Suppressor macrophage (primary cell): ENCODE results near the gene KLHDC8A.
"Not testable (repeated sequence)": the region's sequence is repeated elsewhere in the genome, so short reads cannot be mapped to it uniquely, and the experiment has no call there.

ENCODE experiments used
- DNase-seq, 4 experiments: peaks; one replicate each; pipeline ENCODE4 v3.0.0-alpha.2; 2020 to 2022

The KLHDC8A gene

DNA sequence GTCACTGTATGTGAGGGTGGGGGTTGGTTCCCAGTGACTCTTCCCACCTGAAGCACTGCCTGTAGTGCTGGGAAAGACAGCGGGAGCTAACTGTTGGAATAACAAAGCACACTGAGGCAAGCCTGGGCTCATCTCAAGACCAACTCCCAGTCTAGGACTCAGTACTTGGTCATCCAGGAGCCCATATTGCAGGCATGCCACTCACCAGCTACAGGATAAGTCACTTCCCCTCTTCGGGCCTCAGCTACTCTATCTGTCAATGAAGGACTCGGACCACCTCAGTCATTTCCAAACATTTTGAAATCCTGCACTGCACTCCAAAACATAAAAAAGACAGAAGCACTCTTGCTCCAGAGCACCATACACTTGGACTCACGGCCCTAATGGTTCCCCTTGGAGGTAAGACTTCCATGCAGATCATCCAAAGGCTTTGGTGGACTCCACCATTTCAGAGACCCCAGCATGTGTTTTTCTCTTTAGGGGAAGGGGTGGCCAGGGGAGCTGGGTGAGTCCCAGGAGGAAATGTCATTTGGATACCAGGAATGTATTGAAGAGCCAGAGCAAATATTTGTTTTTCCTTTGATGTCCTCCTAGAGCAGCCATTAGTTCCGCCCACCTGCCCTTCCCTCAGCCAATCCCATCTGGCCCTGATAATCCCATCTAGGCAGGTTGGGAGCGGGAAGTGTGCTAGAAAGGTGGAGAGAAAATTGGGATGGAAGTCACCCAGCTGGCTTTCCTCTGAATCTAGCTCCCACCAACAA, 38.3 kb downstream of the KLHDC8A start:
- peak in 3 of 4 experiments; percentile 23 to 34 (median 30) for DNase-seq

DNA sequence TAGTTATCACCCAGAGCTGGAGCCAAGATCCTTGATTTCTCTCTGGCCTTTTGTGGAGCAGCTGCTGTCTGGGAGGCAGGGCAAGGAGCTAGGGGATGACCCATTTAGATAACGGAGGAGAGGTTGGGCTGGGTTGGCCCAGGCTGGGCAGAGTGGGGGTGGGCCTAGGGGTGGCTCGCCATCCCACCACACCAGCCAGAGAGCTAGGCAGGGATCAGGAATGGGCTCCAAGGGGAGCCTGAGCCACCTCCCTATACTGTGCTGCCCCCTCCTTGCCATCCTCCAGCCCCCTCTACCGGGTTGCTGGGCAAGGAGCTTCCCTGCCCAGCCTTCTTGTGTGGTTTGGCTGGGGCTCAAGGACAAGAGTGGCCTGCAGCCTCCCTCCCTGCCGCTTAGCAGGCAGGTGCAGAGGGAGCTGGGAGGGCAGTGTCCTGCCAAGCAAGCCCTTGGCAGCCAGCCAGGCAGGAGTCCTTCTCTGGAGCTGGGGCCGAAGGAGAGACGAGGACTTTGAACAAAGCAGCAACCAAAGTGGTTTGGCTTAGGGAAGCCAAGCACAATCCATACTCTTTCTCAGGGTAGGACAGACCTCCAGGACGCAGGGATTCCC, 39.3 kb downstream of the KLHDC8A start:
- DNase-seq: peak in 1 of 4 experiments; percentile 11

DNA sequence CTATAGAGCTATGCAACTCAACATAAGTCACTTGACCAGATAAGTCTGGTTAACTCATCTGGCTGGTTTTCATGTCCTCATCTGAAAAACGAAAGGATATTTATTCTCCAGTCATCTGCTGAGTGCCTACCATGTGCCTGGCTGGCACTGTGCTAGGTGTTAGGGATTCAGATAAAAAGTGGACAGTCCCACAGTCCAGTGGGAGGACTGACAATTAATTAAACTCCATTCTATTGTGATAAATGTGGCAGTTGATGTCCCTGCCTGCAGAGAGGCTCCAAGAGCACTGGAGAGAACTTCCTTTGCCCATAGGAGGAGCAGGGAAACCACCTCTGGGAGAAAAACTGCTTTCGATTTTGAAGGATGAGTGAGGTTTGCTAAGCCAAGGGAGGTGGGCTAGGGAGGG, 40.6 kb downstream of the KLHDC8A start:
- DNase-seq: peak in 3 of 4 experiments; percentile 14 to 27 (median 27)

- no peak for DNase-seq
Observed at GRCh38 chr1:205315008-205315618, 41.6 kb downstream of the KLHDC8A start.

- DNase-seq: peak; percentile 78 to 87 (median 84)
Observed at GRCh38 chr1:205313563-205314308, 43.0 kb downstream of the KLHDC8A start.

GRCh38 chr1:205312866-205313562, 43.7 kb downstream of the KLHDC8A start:
- no peak for DNase-seq

DNA sequence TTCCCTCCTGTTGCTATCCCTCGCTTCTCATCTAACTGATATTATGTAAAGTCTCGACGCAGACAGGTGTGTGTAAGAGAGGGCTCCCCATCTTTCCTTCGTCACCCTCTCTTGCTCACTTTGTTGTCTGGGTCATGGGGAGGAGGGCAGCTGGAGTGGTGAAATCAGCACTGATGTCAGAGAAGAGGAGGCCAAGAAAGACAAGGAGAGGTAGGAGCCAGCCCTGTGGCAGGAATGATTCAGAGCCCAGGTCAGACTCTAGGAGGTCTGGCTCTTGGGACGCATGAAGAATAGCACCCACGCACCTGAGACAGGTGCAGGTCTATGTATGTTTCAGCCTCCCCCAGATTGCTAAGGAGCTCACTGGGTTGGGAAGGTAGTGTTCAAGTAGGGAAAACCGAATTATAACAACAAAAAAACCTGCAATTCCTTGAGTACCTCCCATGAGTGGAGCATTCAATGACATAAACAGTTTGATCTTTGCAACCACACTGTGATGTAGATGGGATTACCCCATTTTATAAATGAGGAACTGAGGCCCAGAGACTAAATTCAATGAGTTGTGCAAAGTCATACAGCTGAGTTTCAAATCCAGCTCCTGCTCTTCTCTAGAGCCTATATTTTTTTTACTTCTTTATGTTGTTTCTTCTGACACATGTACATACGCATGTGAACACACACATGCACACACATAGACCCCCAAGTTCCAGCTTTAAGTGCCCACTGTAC, 45.6 kb downstream of the KLHDC8A start:
- peak; percentile 55 to 90 (median 76) for DNase-seq

DNA sequence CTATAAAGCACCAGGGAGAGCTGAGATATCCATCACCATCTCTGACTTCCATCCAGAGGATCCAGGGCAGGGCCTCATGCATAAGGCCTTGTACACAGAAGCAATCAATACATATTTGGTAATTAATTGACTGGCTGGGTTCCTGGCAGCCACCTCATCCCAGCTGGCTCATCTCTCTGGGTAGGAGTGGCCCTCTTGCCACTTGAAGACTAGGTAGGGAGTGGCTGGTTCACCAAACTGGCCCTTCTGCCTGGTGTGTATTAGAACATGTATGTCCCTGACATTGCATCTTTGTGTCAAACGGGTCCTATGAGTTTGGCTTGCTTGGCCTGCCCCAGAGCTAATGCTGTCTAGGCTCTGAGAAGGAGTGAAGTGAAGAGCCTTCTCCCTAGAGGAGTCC, 47.0 kb downstream of the KLHDC8A start:
- no peak for DNase-seq

- no peak for DNase-seq
Observed at GRCh38 chr1:205306929-205307566, 49.7 kb downstream of the KLHDC8A start.

GRCh38 chr1:205304695-205305070, 52.0 kb downstream of the KLHDC8A start:
- DNase-seq: no peak

DNA sequence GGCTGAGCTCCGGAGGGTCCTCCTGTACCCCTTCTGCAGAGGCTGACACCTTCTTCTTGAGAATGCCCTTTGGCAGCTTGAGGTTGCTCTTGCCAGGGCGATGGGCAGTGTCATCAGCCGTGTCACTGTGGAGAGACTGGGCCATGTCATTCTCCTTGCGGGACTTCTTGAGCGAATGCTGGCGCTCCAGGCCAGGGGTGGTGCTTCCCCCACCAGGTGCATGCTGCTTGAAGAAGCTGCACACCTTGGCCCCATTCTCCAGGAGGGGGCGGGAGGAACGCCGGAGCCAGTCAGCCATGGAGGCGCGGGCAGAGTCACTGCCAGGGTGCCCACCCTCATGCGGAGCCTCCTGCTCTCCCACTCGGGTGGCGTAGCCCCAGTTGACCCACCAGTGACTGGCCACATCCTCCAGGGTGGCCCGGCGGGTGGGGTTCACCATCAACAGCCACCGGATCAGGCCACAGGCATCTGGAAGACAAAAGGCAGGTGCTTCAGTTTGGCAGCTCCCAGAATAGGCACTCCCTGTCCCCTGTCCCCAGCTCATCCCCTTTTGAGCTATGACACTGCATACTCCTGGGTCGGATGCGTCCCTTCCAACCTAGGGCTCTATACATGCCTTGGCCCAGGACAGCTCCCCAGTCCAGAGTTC, 52.6 kb downstream of the KLHDC8A start:
- DNase-seq: no peak

GRCh38 chr1:205303247-205303888, 53.4 kb downstream of the KLHDC8A start:
- DNase-seq: no peak

DNA sequence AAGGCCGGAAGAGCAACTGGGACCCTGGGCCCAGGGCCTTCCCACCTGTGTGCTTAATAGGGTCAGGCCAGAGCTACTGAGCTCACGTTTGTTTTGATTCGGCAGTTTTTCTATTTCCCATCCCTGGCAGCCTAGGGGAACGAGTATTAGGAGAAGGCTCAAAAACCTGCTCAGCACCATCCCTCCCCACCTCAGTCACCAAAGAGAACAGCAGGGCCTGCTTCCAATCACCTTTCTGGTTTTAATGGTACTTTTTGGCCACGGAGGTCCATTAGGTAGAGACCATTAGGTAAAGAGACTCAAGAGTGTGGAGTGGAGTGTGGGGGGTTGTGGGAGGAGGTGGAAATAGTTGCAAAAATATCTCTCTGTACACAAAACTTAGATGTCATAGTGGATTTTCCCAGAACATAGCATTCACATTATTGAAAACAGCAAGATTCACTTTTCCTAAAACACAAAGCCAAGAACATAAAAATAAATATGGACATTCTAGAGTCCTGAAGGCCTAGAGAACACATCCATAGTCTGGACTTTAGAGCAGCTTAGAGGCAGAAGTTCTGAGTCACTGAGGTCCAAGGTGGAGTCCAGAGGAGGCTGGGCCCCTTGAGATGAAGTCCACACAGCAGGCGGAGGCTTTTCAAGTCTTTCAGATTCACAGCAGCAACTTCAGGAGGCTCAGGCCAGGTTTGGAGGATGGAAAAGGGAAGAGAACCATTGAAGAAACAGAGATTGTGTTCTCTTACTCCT, 54.7 kb downstream of the KLHDC8A start:
- no peak for DNase-seq

DNA sequence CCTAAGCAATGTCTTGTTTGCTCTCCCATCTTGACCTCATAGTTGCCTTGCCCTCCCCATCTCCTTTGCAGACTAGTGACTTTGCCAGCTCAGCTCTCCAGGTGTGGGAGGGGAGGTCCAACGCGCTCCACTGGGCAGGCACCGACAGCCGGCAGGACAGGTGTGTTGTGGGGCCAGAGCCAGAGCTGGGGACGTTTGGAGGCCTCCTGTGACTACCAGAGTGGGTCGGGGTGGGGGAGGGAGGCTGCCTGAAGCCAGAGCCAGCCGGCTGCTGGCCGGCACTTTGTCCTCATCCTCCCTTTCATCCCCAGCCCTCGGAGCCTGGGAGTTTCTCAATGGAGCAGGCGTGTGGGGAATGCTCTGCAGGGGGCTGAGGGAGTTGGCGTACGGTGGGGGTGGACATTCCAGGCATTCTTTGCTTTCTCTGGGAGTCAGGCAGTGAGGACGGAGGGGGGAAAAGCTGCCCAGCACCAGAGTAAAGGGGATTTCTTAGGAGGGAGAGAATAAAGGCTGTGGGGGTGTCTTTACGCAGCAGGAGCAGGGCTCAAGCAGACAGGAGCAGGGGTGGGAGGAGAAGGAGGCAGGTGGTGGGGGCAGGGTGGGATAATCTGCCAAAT, 55.4 kb downstream of the KLHDC8A start:
- DNase-seq: no peak

DNA sequence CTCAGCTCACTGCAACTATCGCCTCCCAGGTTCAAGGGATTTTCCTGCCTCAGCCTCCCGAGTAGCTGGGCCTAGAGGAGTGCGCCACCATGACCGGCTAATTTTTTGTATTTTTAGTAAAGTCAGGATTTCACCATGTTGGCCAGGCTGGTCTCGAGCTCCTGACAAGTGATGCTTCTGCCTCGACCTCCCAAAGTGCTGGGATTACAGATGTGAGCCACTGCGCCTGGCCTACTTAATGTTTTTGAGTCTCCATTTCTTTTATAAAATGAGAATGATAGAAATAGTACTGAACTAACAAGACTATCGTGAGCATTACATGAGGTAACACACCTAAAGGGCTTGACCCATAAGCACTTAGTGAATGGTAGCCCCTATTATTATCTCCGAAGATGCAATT, 56.6 kb downstream of the KLHDC8A start:
- no peak for DNase-seq

DNA sequence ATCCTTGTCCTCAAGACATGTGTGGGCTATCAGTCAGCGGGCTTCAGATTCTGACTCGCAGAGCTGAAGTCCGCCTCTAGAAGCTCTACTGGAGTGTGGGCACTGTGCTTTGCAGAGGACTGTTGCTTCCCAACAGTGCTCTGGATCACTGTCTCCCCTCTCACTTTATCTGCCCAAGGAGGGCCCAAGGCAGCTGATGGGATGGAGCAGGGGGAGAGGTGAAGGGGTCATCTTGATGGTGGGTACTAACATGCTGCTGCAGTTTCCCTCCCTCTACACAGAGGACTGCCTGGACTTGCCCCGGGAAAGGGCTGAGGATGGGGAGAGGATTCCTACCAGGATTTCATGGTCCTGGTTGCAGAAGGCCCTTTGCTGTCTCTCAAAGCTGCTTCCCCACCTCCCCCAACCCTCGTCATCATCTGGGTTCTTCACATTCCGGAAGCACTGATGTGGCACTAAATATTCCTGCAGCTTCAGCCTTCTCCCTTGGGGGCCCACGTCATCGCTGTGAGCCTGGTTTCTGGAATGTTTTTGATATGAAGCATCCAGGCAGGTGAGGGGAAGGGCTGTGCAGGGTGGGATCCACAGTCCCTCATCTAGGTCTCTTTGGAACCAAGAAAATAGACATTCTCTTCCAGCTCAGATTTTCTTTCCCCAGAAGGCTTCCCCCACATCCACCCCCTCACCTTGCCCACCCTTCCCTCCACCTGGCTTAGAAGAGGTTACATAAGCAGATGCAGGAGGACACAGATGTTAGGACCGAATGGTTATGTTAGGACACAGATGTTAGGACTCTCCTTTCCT, 58.3 kb downstream of the KLHDC8A start:
- no peak for DNase-seq

- DNase-seq: not testable (repeated sequence)
Observed at GRCh38 chr1:205297546-205298177, 59.1 kb downstream of the KLHDC8A start.

- no peak for DNase-seq
Observed at GRCh38 chr1:205296154-205296553, 60.6 kb downstream of the KLHDC8A start.
